NCI-H1105 treated with DMSO at 0.1 percent for 48 hours (cell line): ENCODE results near the gene PTPRE.
"Not testable (repeated sequence)": the region's sequence is repeated elsewhere in the genome, so short reads cannot be mapped to it uniquely, and the experiment has no call there.

Experiments
- DNase-seq: peaks from one replicate; lab custom pipeline; 2025; lab: John Stamatoyannopoulos, UW

Gene PTPRE

DNA sequence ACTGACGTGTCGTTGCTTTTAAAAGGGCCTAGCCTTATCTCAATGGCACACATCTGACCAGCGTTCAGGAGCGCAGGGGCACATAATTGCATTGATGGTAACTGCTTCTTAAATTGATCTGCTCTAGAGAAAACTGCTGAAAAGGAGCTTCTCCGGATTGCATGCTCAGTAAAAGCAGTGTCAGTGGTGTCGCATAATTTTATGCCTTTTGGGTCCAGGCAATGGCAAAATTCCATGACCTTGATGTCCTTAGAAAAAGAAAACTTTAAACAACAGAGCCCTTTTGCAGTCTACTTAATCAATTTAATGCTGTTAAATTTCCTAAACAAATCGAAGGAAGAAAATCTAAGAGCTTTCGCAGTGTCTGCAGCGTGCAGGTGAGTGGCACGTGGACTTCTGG lies 75.7 kb downstream of the PTPRE start:
- no peak for DNase-seq

DNA sequence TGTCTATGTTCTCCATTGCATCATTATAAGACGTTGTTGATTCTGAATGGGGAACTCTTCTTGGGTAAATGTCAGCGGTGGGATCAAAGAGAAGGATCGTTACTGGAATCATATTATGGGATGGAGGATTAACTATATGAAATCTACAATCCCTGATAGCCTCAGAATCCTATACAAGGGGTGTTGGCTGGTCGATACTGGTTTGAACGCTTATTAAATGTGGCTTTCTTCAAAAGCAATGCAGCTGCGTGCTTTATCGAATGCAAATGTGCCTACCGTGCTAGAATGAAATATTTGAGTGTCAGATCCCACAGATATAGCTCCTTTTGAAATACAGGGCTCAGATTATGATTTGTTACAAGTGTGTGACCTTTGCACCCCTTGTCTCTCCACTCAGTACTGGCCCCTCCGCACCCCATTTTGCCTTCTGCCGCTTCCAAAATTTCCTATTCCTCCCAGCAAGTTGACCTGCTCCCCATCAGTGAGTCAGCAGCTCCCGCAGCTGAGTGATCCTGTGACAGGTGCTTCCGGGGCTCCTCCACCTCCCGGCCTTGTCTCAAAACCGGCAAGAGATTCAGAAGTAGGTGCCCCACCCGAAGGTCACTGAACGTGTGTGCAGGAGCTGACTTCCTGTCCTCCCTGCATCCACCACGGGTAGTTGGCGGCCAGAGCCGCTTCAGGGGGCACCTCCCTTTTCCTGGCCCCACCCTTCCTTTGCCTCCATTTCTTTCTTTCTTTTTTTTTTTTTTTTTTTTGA lies 76.6 kb downstream of the PTPRE start:
- DNase-seq: no peak

DNA sequence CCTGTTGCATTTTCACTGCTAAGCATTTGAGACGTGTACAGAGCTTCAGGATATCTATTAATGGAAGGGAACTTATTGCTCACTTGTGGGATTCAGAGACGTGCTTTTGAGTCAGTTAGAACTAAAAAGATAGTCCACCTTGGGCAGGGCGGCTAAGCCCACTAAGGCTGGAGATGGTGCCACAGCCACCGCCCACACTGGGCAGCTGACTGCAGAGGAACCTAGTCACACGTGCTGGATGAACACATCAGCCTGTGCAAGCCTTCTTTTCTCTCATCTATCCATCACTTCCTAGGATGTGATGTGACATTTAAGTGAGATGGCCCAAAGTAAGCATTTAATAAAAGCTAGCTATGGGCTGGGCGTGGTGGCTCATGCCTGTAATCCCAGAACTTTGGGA lies 78.0 kb downstream of the PTPRE start:
- no peak for DNase-seq

DNA sequence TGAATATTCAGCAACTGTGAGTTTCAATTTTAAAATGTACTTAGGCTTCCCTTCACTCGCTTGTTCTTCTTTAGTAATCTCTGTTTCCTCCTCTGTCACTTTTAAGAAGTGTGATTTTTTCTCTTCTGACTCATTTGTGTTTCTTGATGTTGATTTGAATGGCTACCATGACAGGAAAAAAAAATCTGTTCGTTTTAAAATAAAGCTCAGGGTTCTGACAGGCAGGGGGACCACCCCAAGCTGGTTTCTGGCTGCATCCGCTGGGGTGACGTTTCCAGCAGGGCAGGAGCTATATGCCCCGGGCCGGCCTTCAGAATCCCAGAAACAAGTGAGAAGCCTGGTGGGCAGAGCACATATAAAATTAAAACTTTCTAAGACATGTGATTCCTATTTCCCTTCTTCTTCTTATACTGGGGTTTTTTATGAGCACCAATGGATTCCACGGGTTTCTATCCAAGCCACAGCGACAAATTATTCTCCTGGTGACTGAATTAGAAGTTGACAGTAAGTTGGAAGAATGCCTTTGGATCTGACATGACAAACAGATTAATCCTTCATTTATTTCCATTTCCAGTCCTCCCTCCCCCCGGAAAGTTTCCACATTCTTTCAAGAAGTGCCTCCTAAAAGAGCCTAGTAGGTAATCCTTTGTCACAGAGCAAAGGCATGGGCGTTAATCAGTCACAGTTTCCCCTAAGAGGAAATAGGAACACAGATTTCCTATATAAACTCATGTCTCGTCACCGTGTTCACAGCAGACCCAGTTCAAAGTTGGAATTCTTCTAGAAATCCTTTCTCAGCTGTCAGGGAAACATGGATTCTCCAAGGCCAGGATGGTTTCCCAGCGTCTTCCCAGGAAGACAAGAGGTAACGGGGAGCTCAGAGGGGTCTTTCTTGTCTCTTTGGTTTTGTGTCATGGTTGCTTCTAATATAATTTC lies 79.9 kb downstream of the PTPRE start:
- no peak for DNase-seq

DNA sequence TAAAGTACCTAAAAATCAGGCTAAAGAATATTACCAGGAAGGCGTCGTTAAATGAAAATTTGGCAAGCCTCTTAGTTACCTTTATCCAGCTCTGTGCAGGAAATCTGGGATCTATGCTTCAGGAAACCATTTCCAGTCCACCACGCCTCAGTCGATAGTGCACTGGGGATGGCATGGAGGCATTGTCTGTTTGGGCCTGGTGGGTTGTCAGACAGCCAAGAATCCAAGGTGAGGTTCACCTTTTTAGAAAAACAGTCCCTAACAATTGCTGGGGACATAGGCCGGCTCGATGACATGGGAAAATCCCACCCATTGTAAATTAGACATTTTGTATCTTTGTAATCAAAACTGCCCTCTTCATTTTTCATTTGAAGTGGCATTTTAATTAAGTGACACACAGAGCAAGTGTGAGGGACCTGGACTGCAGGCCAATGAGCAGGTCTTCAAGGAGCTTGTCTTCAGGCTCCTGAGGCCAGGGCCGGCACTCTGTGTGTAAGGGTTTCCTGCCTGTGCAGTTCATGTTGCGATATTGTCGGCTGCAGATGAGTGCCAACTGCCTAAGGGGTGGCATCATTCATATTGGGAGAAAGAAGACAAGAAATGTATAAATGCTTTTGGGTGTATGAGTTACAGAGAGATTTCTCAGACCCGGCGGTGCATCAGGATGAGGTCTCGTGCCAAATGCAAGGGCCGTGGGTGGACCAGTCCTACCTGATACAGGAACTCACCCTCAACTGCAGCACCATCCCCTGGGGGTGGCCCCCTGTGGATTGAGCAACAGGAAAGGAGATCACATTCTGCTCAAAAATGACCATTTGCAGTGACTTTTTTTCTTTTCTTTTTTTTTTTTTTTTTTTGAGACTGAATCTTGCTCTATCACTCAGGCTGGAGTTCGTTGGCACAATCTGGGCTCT lies 80.8 kb downstream of the PTPRE start:
- no peak for DNase-seq

DNA sequence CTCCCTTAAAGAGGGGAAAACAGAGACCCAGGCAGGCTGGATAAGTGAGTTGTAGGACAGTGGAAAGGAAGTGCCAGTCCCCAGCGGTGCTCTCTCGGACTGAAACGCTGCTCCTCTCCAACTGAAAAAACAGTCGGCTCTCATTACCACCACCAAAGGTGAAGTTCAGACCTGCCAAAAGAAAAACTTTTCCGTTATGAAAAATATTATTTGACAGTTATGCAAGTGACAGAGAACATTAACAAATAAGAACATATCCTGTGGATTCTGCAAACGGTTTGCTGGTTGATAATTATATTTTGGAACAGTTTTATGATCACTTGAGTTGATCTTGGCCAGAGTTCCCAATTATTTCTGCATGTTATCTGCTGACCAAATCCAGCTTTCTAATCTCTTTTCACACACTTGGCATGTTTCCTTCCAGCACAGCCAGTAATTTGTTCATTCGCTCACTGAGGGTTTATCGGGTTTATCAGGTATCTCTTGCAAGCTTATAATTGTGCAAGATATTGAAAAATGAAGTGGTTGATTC lies 82.6 kb downstream of the PTPRE start:
- DNase-seq: no peak

DNA sequence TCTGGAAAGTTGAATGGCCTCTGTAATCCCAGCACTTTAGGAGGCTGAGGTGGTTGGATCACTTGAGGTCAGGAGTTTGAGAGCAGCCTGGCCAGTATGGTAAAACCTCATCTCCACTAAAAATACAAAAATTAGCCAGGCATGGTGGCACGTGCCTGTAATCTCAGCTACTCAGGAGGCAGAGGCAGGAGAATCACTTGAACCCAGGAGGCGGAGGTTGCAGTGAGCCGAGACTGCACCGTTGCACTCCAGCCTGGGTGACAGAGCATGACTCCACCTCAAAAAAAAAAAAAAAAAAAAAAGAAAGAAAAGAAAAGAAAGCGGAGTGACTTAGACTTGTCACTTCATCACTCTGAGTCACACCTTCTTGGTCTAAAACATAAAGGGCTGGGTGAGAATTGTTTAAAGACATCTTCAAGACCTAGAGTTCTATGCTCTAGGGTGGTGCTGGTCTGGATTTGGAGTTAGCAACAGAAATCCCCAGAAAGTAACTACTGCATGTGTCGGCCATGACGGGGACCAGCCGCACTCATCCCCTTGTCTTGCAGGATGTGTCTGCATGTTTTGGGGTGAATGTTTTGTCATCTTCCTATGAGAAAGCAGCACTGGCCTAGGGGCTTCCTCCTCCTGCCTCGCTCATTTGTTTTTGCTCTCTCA lies 83.4 kb downstream of the PTPRE start:
- DNase-seq: not testable (repeated sequence)

DNA sequence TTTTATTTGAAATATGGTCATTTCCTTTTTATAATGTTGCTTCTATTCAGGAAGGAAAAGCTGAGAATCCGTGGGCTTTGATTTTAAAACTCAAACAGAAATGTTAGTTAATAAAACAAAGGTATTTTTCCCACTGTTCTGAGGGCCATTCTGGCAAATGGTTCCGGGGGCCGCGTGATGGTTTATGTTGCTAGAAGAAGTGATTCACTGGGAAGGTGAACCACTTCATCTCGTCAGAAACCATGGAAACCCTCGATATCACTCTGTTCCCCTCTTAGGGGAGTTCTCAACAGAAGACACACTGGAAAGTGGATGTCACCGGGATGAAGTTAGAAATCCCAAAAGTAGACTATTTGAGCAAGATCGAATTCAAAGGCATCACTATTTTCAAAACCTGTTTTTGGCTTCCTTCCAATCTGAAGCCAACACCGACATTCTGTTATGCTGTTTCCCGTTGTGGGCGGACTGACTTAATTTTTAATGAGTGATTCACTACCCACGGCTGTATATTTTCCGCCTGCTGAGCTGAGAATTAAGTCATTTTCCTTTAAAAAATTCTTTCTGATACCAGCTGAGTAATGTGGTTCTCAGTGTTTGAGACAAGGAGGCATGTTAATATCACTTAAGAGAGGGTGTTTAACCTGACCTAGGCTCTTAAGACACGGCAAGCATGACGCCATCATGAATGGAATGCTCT lies 84.1 kb downstream of the PTPRE start:
- DNase-seq: no peak

DNA sequence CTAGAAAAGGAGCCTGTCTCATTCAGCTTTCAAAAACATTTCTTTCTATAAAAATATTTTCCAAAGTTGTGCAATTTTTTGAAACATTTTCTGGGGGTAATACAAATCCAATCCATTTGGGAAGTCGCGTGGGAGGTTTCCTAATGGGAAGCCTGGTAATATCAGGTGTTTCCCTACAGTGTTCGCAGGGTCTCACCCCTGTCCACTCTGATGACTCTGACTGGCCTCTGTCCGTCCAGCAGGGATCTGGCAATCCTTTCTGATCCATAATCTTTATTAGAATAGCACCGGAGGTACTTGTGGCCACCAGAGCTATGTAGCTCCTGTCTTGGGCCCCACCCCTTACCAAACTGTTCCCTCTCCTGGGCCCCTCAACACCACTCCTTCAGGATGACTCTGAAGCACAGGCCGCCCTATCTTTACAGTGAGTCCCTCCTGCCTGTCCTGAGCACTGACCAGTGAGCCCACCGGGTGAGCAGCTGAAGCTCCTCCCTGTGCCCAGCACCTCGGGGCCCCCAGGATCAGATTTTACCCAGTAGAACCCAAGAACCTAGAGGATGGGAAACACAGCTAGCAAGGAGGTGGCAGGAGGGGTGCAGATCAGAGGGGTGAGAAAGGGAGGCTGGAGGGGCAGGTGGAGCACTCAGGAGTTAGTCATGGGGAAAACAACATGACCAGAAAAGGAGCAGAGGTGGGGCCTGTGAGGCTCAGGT lies 84.8 kb downstream of the PTPRE start:
- no peak for DNase-seq

DNA sequence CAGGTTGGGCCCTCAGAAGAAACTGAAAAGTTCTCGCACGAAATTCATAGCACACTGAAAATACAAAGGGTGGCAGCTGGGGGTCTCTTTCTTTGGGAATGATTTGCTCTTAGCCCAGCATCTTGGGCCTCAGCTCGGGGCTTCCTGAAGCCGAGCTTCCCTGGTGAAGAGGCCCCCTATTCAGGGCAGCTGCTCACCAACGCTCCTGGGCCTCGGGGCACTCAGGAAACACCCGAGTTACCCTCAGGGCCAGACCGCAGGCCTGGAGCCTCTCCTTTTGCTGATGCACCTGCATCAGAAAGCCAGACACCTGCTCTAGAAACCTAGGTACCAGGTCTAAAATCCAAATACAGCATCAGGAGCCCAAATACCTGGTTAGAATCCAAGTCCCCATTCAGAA lies 85.5 kb downstream of the PTPRE start:
- no peak for DNase-seq

DNA sequence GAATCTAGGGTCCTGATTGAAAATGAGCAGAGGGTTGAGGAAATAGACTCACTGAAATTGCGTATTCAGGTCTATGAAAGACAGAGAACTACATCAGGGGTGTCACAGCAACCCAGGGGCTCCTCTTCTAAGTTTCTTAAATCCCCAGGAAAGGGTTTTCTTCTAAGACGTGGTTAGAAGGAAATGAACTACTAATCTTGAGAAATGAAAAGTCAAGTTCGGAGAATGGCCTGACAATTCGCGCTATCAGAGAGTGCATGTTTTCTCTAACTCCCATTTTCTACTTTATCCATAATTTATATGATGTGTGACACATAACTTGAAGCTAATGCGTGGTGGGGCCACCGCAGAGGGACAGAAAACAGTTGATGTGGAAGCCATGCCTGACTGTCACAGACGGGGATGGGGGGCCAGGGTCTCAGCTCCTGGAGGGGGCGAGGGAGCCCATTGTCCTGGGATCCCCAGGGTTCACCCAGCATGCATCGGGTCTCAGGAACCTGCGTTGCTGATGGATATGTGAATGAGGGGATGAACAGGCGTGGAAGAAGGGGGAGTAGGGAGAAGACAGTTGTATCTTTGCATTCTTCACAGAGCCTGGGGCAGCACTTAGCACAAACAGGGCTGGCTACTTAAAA lies 86.3 kb downstream of the PTPRE start:
- no peak for DNase-seq

DNA sequence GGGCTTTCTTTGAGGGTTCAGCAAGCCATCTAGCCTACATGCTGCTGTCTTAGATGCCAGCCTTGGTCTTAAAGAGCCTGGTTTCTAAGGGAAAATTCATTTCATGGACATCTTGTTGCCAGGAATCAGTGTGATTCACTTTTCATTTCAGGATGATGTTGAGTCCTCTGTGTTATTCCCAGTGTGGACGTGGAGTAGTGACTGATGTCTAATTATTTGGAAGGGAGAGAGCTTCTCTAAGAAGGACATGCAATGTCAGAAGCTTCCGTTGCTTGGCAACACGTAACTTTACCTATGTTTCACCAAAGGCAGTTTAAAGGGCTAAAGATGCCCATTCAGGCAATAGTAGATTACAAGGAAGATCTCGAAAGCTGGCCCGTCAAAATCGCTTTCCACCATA lies 89.0 kb downstream of the PTPRE start:
- DNase-seq: no peak

DNA sequence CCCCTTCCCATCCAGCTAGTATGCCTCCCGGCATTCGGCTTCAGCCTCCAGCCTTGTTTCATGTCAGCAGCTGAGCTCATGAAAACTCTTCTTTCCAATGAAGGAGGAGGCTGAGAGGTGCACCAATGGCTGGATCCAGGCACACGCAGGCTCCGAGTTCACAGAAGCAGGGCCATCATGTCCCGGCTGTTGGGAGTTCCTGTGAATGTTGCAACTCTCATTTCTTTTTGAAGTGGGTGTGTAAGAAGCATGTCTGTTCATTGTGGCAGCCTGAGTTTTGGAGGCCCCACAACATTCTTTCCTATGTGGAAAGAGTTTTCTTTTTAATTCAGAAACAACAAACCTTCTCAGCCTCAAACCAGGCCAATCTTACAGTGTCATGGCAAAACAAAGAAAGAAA lies 89.7 kb downstream of the PTPRE start:
- DNase-seq: no peak

DNA sequence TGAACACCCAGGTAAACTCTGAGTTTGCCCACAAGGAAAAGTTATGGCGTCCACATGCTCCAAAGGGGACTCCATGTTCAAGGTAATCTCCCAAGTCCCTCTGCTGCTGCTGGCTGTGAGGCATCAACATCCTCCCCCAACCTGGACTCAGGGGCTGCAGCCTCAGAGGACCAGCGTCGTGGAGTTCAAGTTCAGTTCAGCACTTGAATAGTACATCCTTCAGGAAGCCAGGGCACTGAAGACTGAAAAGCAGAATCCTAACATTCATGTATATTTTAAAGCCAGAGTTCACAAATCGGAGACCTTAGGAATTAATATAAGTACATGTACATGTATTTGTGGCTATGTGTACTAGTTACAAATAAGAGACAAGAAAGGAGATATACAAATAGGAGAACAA lies 90.4 kb downstream of the PTPRE start:
- DNase-seq: no peak

DNA sequence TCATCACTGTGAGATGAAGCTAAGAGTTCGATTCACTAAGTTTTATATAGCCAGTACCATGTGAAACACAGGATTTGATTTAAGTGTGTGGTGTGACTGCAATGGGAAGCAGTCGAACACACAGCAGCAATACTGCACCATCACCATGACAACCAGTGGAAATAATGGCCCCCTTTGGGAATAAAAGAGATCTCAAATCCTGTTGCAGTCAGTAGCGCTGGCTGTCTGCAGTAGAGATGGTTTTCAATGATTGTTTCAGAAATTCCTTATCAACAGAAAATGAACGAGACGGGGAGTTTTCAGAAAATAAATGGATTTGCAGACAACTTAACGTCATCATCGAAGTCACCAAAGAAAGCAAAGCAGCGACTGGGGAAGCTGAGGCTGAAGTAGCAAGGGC lies 91.0 kb downstream of the PTPRE start:
- DNase-seq: no peak

DNA sequence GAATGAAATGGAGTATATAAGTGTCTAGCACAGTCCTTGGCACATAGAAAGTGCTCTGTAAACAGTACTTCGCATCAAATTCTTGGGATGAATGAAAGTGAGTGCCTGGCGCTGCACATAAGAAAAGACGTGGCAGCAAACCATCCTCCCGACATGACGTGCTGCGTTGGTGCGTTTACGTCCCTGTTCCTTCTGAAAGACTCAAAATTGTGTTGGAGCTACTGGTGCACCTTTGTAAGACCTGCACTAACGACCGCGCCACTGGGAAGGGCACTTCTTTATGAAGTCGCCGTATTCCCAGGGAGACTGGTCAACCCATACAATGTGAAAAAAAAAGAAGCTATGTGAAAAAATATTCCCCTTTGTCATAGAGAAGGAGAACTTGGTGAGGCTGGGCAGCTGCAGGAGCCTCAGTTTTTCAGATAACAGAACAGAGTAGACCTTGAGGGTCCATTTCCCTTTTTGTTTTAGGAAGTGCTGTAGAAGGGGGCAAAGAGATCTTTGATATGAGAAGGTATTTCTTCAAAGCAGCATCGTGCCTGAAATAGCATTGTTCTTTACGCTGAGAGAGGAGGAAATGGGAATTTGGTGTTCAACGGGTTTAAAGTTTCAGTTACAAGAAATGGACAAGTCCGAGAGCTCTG lies 91.7 kb downstream of the PTPRE start:
- no peak for DNase-seq

DNA sequence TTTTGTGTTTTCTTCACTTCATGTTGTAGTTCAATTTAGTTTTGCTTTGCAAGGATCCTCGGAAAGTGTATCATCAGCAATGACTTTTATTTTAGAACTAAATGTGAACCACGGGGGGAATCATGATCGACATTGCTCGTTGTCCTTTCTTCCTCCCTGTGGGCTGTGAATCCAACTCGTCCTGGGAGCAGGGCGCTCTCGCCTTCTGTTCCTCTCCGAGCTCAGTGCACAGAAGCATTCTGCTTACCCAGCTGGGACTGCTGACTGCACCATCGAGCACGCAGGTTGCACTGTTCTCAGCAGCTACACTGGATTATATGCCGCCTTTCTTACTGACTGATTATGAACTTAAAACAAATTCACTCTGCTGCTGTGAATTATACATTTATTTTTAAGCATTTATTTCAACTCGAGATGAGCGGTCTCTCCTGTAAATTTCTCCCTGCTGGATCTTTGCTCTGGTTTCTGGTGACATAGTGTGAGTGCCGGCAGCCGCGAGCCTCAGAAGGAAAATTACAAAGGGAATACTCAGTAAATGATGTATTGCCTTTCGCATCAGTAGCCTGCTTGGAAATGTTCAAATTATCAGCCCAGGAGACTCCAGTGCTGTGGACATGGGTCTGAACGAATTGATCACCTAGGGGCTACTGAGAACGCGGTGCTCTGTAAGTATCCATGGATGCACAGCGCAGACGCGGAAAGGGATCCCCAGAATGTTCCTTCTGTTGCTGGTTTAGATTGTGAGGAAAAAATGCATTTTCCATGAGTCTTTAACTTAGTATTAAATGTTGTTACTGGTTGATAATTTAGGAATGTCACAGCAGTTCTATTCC lies 92.6 kb downstream of the PTPRE start:
- no peak for DNase-seq
